GM12878 (cell line): ENCODE data around the gene PEAR1. TPM values are rescaled to one million over a fixed set of nuclear protein-coding genes. Genes with fewer than 3 reads are reported as not detected.

Source experiments
- ATAC-seq: fragments of 200-7000 bp; cut with Tn5 transposase; 3 replicates; pipeline ENCODE4 v1.9.1; 2020; ENCODE audit warnings: mild to moderate bottlenecking, moderate library complexity
- BruUV-seq: library from RNA; stranded (reverse); fragments of 400-500 nt; replicated peaks from 2 replicates; lab custom pipeline; 2021; lab: Mats Ljungman, UMichigan
- CTCF ChIA-PET: fragments of 300-600 bp; sonication (Branson Sonifier 250); formaldehyde crosslinking; extraction: SDS; loops from one replicate; lab custom pipeline; 2021; ENCODE audit warnings: inconsistent platforms; lab: Yijun Ruan, JAX
- POLR2A ChIA-PET: fragments of 350-600 bp; formaldehyde crosslinking; extraction: SDS; loops from one replicate; lab custom pipeline; 2021; ENCODE audit warnings: inconsistent platforms; lab: Charles Lee
- RAD21 ChIA-PET: fragments of 300-600 bp; sonication (Branson Sonifier 250); formaldehyde crosslinking; loops from one replicate; lab custom pipeline; 2023; ENCODE audit warnings: antibody characterized with exemption; ENCODE audit not compliant: unreplicated experiment; lab: Charles Lee
- SMC1A ChIA-PET: fragments of 300-600 bp; sonication (Branson Sonifier 250); formaldehyde crosslinking; loops from one replicate; lab custom pipeline; 2023; ENCODE audit not compliant: unreplicated experiment, uncharacterized antibody; lab: Charles Lee
- DNase-seq: peaks from one replicate; pipeline ENCODE4 v3.0.0-alpha.2; 2011; ENCODE audit warnings: low read depth, low spot score
- FAIRE-seq: peaks from 3 replicates; lab custom pipeline; 2011; peaks lifted over from hg19 to GRCh38; lab: Jason Lieb, UNC
- H2AFZ ChIP-seq: 2 replicates; pipeline ENCODE4 v1.6.0; 2011; ENCODE audit warnings: low read depth, low read length, control low read depth; ENCODE audit not compliant: control insufficient read depth
- H3K27ac ChIP-seq: 2 replicates; pipeline ENCODE4 v1.5.1; 2011; ENCODE audit warnings: control low read depth; ENCODE audit not compliant: control insufficient read depth, insufficient read depth
- H3K27me3 ChIP-seq, 2 experiments: replicated peaks in 1 of 2; 2 replicates each; pipeline versions ENCODE4 v1.6.0 to v1.6.1; 2011; ENCODE audit warnings: low read length in 1 of 2; ENCODE audit not compliant: control insufficient read depth in 2 of 2, insufficient read depth in 2 of 2
- H3K36me3 ChIP-seq, 2 experiments: 2 replicates each; pipeline ENCODE4 v1.5.1; 2011; ENCODE audit warnings: low read length in 1 of 2; ENCODE audit not compliant: control insufficient read depth in 2 of 2, insufficient read depth in 2 of 2
- H3K4me1 ChIP-seq: 2 replicates; pipeline ENCODE4 v1.6.1; 2011; ENCODE audit warnings: mild to moderate bottlenecking, low read length, moderate library complexity, mixed read lengths; ENCODE audit not compliant: control insufficient read depth, insufficient read depth
- H3K4me2 ChIP-seq: 2 replicates; pipeline ENCODE4 v1.6.0; 2011; ENCODE audit warnings: control low read depth; ENCODE audit not compliant: control insufficient read depth, insufficient read depth
- H3K4me3 ChIP-seq: fragments of 200-600 bp; sonication (generic); 2 replicates; pipeline ENCODE4 v1.5.1; 2016
- H3K79me2 ChIP-seq: 2 replicates; pipeline ENCODE4 v1.6.0; 2011; ENCODE audit warnings: low read length; ENCODE audit not compliant: control insufficient read depth, insufficient read depth
- H3K9ac ChIP-seq: 2 replicates; pipeline ENCODE4 v1.8.0; 2011; ENCODE audit warnings: low read length, control low read depth, mixed read lengths; ENCODE audit not compliant: control insufficient read depth, insufficient read depth
- H3K9me3 ChIP-seq: replicated peaks from 3 replicates; pipeline ENCODE4 v1.5.1; 2011; ENCODE audit warnings: mild to moderate bottlenecking, low read length; ENCODE audit not compliant: control insufficient read depth, insufficient read depth
- H4K20me1 ChIP-seq: 2 replicates; pipeline ENCODE4 v1.6.0; 2011; ENCODE audit not compliant: control insufficient read depth, insufficient read depth
- CEBPZ ChIP-seq: fragments of 150-350 bp; IDR thresholded peaks from 2 replicates; pipeline ENCODE4 v1.6.1; 2016; ENCODE audit warnings: low read depth, low read length
- CHD2 ChIP-seq: IDR thresholded peaks from 2 replicates; pipeline ENCODE4 v1.6.1; 2011; ENCODE audit warnings: low read depth, low read length, improper control_type of control experiment, borderline replicate concordance
- CTCF ChIP-seq, 3 experiments: IDR thresholded peaks in 2 of 3; conservative IDR thresholded peaks in 1 of 3; 2 replicates each; pipeline ENCODE4 v1.5.1; 2011; ENCODE audit warnings: low read depth in 3 of 3, low read length in 3 of 3, mild to moderate bottlenecking in 3 of 3, control low read depth in 2 of 3, moderate library complexity in 2 of 3, inconsistent platforms in 1 of 3, mixed read lengths in 1 of 3; ENCODE audit not compliant: control insufficient read depth in 2 of 3, insufficient read depth in 1 of 3; ENCODE audit errors: extremely low read depth in 1 of 3
- EGR1 ChIP-seq, 2 experiments: IDR thresholded peaks; 1 replicate in 1 of 2; 2 replicates in 1 of 2; pipeline ENCODE4 v1.6.1; 2011 to 2012; ENCODE audit warnings: low read depth in 2 of 2, low read length in 2 of 2, borderline replicate concordance in 1 of 2, mild to moderate bottlenecking in 1 of 2, moderate library complexity in 1 of 2
- MTA3 ChIP-seq: IDR thresholded peaks from 2 replicates; pipeline ENCODE4 v1.6.1; 2012; ENCODE audit warnings: low read length, inconsistent platforms, borderline replicate concordance
- NR2C1 ChIP-seq: fragments of 450-650 bp; IDR thresholded peaks from 2 replicates; pipeline ENCODE4 v1.6.1; 2017; ENCODE audit warnings: antibody characterized with exemption, mild to moderate bottlenecking, moderate library complexity
- RELB ChIP-seq: fragments of 450-650 bp; IDR thresholded peaks from 2 replicates; pipeline ENCODE4 v1.6.1; 2017; ENCODE audit warnings: low read depth, mild to moderate bottlenecking, moderate library complexity
- SMC3 ChIP-seq: IDR thresholded peaks from 2 replicates; pipeline ENCODE4 v1.6.1; 2011; ENCODE audit warnings: low read length, improper control_type of control experiment, borderline replicate concordance
- SUPT20H ChIP-seq: IDR thresholded peaks from 2 replicates; pipeline ENCODE4 v1.6.1; 2011; ENCODE audit warnings: low read depth, mild to moderate bottlenecking, low read length, moderate library complexity, borderline replicate concordance; ENCODE audit not compliant: control insufficient read depth
- YY1 ChIP-seq: IDR thresholded peaks from 2 replicates; pipeline ENCODE4 v1.6.1; 2011; ENCODE audit warnings: low read depth, mild to moderate bottlenecking, low read length
- ZBTB4 ChIP-seq: fragments of 450-650 bp; formaldehyde crosslinking; IDR thresholded peaks from 2 replicates; pipeline ENCODE4 v1.4.0; 2022; ENCODE audit warnings: mild to moderate bottlenecking, moderate library complexity
- ZZZ3 ChIP-seq: IDR thresholded peaks from 2 replicates; pipeline ENCODE4 v1.6.1; 2011; ENCODE audit warnings: low read depth; ENCODE audit not compliant: control insufficient read depth, insufficient read length
- WGBS: methylation state at CpG from one replicate; pipeline ENCODE4 v1.1.6; 2016; ENCODE audit warnings: low lambda C conversion rate; ENCODE audit not compliant: insufficient replicate concordance, insufficient coverage; ENCODE audit errors: missing lambda C conversion rate; 5-methylcytosine and 5-hydroxymethylcytosine counted together
- in situ Hi-C: fragments of 300-500 bp; cut with MboI; formaldehyde crosslinking; loops from 9 replicates; pipeline ENCODE4 v1.14.3; 2018; ENCODE audit warnings: mixed read lengths
- intact Hi-C: fragments of 100-400 bp; cut with micrococcal nuclease; formaldehyde crosslinking; loops from one replicate; pipeline ENCODE4 v1.14.2; 2022; ENCODE audit not compliant: unreplicated experiment
- polyA plus RNA-seq, 11 experiments: library from polyadenylated mRNA; depleted of rRNA in 4 of 11; unstranded in 6 of 11; stranded (reverse) in 5 of 11; fragments of >200 nt; fragmentation: Nextera tagmentation in 4 of 11; fragmentation: Illumina TruSeq in 1 of 11; extraction: Ambion mirVana in 4 of 11; extraction: Trizol in 1 of 11; gene quantifications; 1 replicate in 1 of 11; 2 replicates in 10 of 11; pipeline versions ENCODE4 v1.2.1 to v1.2.3, GENCODE V29; 2011 to 2016; ENCODE audit warnings: inconsistent platforms in 2 of 11, missing spikeins in 2 of 11, low read depth in 1 of 11
- total RNA-seq, 4 experiments: library from RNA; depleted of rRNA in 3 of 4; stranded (reverse); fragments of >200 nt in 3 of 4; fragmentation: Illumina TruSeq in 1 of 4; extraction: Trizol in 1 of 4; gene quantifications; 2 replicates each; pipeline versions ENCODE4 v1.2.1 to v1.2.3, GENCODE V29; 2013 to 2021

The PEAR1 gene
- total and polyA plus RNA-seq, 10 of the 15 experiments (the other 5 are each of a cell fraction or from before 2014, with no cell fraction given): not detected

GRCh38 chr1:156910309-156910782, 16.8 kb downstream of the PEAR1 start:
- H3K27ac ChIP-seq: no peak overlapping the region
- ATAC-seq (peak; percentile 77), FAIRE-seq (peak; percentile 61), DNase-seq (no peak)
- intact Hi-C loops: loop anchor here (5.0 to 10.0 kb wide), 3 partner anchors 47 to 244 kb away; no protein-coding TSS in a partner anchor
- H3K36me3 ChIP-seq: no peaks in the 10 kb centered on the region
- H4K20me1 ChIP-seq: no peaks in the 10 kb centered on the region
- ChIA-PET RAD21 (interaction anchor here (0.6 to 5.6 kb wide), 2 partner anchors 19 to 164 kb away, joined by 3 to 33 read pairs; no protein-coding TSS in a partner anchor), CTCF (interaction anchor here (0.7 to 4.7 kb wide), 12 partner anchors 11 to 265 kb away, joined by 3 to 47 read pairs (median 4); no protein-coding TSS in a partner anchor), POLR2A (no interaction called here), SMC1A (interaction anchor here (1.5 to 3.6 kb wide), 2 partner anchors 18 to 164 kb away, joined by 4 to 19 read pairs; no protein-coding TSS in a partner anchor)
- no peak overlapping the region for H3K9ac ChIP-seq
- H3K4me3 ChIP-seq: no peak overlapping the region
- BruUV-seq: no TSS peak
- WGBS: 20% methylated on average over 18 of the region's 18 CpGs
- no peaks in the 10 kb centered on the region for H3K9me3 ChIP-seq
- H3K27me3 ChIP-seq: peaks cover 2% of the 10 kb centered on the region in 2 experiments; a peak in 3 of 4 replicates
- H2AFZ ChIP-seq: no peak overlapping the region
- no peaks in the 10 kb centered on the region for H3K4me1 ChIP-seq
- in situ Hi-C loops: no loop called here
- no peak overlapping the region for H3K4me2 ChIP-seq
- no peaks in the 10 kb centered on the region for H3K79me2 ChIP-seq
- peak; percentile 36; the same call in 1 of the 2 replicates for TF ChIP-seq YY1
- TF ChIP-seq RELB: no peak
- TF ChIP-seq SMC3: peak; percentile 61; the same call in 1 of the 2 replicates
- TF ChIP-seq CEBPZ: no peak
- no peak for TF ChIP-seq MTA3
- TF ChIP-seq ZZZ3: no peak
- TF ChIP-seq SUPT20H: no peak
- TF ChIP-seq ZBTB4: no peak
- TF ChIP-seq CTCF (IDR thresholded peaks at IDR 0.05 in 2 of 3, conservative IDR thresholded peaks at IDR 0.05 in 1 of 3; ENCODE audit: control insufficient read depth in 2 of 3, extremely low read depth in 1 of 3, insufficient read depth in 1 of 3, low read depth in 3 of 3, low read length in 3 of 3): peak; percentile 69 to 97 (median 70)
- 0 out of 3 replicates have a peak, but pooled peaks of 1 of the 2 experiments have one; percentile 11 for TF ChIP-seq EGR1 (IDR thresholded peaks at IDR 0.05; ENCODE audit: borderline replicate concordance in 1 of 2, low read depth in 2 of 2, low read length in 2 of 2)
- no peak for TF ChIP-seq NR2C1
- TF ChIP-seq CHD2: peak; percentile 68
